Measurements from ENCODE around the gene MKNK1. TPM values are rescaled to one million over a fixed set of nuclear protein-coding genes. Genes with fewer than 3 reads are reported as not detected.

The MKNK1 gene
- polyA plus RNA-seq, 1 donor (not counting 4 experiments of a cell fraction or from before 2014, with no cell fraction given), result 55.7 TPM

- Histone ChIP-seq H3K9me1 (ENCODE audit: control insufficient read depth, extremely low read depth, insufficient read depth, low read length) (no peaks in the 10 kb centered on the region), H4K20me1 (ENCODE audit: control insufficient read depth, extremely low read depth, insufficient read depth, low read length) (no peaks in the 10 kb centered on the region), H2AFZ (ENCODE audit: control insufficient read depth, low read length) (no peak overlapping the region), H3K9ac (ENCODE audit: control insufficient read depth, extremely low read depth, insufficient read depth, low read length) (no peak overlapping the region), H3K4me2 (ENCODE audit: control insufficient read depth, extremely low read depth, insufficient read depth, low read depth, low read length) (no peak overlapping the region), H3K9me3 (ENCODE audit: control insufficient read depth, low read depth, low read length) (no peaks in the 10 kb centered on the region), H3K27me3 (ENCODE audit: control insufficient read depth, extremely low read depth, insufficient read depth, low read length) (peaks cover 3% of the 10 kb centered on the region), H3K36me3 (ENCODE audit: control insufficient read depth in 2 of 2, extremely low read depth in 1 of 2, insufficient read depth in 2 of 2, low read length in 2 of 2) (no peaks in the 10 kb centered on the region), H3K79me2 (ENCODE audit: control insufficient read depth, insufficient read depth, low read length) (no peaks in the 10 kb centered on the region), H3K27ac (ENCODE audit: control insufficient read depth, insufficient read depth, low read length) (no peak overlapping the region), H3K4me3 (ENCODE audit: control insufficient read depth in 2 of 3, extremely low read depth in 1 of 3, insufficient read depth in 2 of 3, low read depth in 1 of 3, low read length in 3 of 3) (no peak overlapping the region), H3K4me1 (ENCODE audit: control insufficient read depth, extremely low read depth, insufficient read depth, low read length) (no peaks in the 10 kb centered on the region)
- no peak for DNase-seq (ENCODE audit: low read depth, low spot score)
- TF ChIP-seq CTCF (optimal IDR thresholded peaks at IDR 0.05 in 1 of 3, IDR thresholded peaks at IDR 0.05 in 1 of 3, conservative IDR thresholded peaks at IDR 0.05 in 1 of 3; ENCODE audit: extremely low read depth in 1 of 3, insufficient read depth in 2 of 3, low read length in 3 of 3) (no peak), EZH2 (IDR thresholded peaks at IDR 0.05; ENCODE audit: low read length) (no peak)
- dilution Hi-C loops (cut with MboI; ENCODE audit: extremely low pct_ligation_motif_present, low sequenced_read_pairs), result no loop called here
- FAIRE-seq, result no peak
These were observed 93.6 kb downstream of the MKNK1 start for GRCh38 chr1:46510341-46510997.

GRCh38 chr1:46508757-46509156, 95.3 kb downstream of the MKNK1 start:
- no peaks in the 10 kb centered on the region for H4K20me1 ChIP-seq (ENCODE audit: control insufficient read depth, extremely low read depth, insufficient read depth, low read length)
- DNase-seq (ENCODE audit: low read depth, low spot score) (no peak), FAIRE-seq (no peak)
- dilution Hi-C loops (cut with MboI; ENCODE audit: extremely low pct_ligation_motif_present, low sequenced_read_pairs), result no loop called here
- H3K36me3 ChIP-seq (ENCODE audit: control insufficient read depth in 2 of 2, extremely low read depth in 1 of 2, insufficient read depth in 2 of 2, low read length in 2 of 2), result no peaks in the 10 kb centered on the region
- no peak overlapping the region for H2AFZ ChIP-seq (ENCODE audit: control insufficient read depth, low read length)
- no peak overlapping the region for H3K4me3 ChIP-seq (ENCODE audit: control insufficient read depth in 2 of 3, extremely low read depth in 1 of 3, insufficient read depth in 2 of 3, low read depth in 1 of 3, low read length in 3 of 3)
- no peaks in the 10 kb centered on the region for H3K79me2 ChIP-seq (ENCODE audit: control insufficient read depth, insufficient read depth, low read length)
- H3K9me3 ChIP-seq (ENCODE audit: control insufficient read depth, low read depth, low read length), result no peaks in the 10 kb centered on the region
- TF ChIP-seq CTCF (optimal IDR thresholded peaks at IDR 0.05 in 1 of 3, IDR thresholded peaks at IDR 0.05 in 1 of 3, conservative IDR thresholded peaks at IDR 0.05 in 1 of 3; ENCODE audit: extremely low read depth in 1 of 3, insufficient read depth in 2 of 3, low read length in 3 of 3) (no peak), EZH2 (IDR thresholded peaks at IDR 0.05; ENCODE audit: low read length) (no peak)
- H3K4me1 ChIP-seq (ENCODE audit: control insufficient read depth, extremely low read depth, insufficient read depth, low read length), result no peaks in the 10 kb centered on the region
- H3K9ac ChIP-seq (ENCODE audit: control insufficient read depth, extremely low read depth, insufficient read depth, low read length), result no peak overlapping the region
- H3K9me1 ChIP-seq (ENCODE audit: control insufficient read depth, extremely low read depth, insufficient read depth, low read length), result no peaks in the 10 kb centered on the region
- no peak overlapping the region for H3K4me2 ChIP-seq (ENCODE audit: control insufficient read depth, extremely low read depth, insufficient read depth, low read depth, low read length)
- H3K27me3 ChIP-seq (ENCODE audit: control insufficient read depth, extremely low read depth, insufficient read depth, low read length), result peaks cover 3% of the 10 kb centered on the region
- H3K27ac ChIP-seq (ENCODE audit: control insufficient read depth, insufficient read depth, low read length), result no peak overlapping the region

Other genes with a start within 250 kb of the MKNK1 start
- 5.3 to 8.5 TPM (median 5.4 TPM) in 3 replicates for gene FAAH, start 210.0 kb downstream of the MKNK1 start, polyA plus RNA-seq
- not detected in 3 replicates for gene DMBX1, start 114.4 kb downstream of the MKNK1 start, polyA plus RNA-seq
- gene KNCN, start 52.6 kb downstream of the MKNK1 start, polyA plus RNA-seq, result not detected in 3 replicates
- 15.8 to 25.6 TPM (median 18.4 TPM) in 3 replicates for gene MOB3C, start 12.5 kb upstream of the MKNK1 start, polyA plus RNA-seq
- 41.4 to 55.6 TPM (median 53.6 TPM) in 3 replicates for gene ATPAF1, start 64.1 kb upstream of the MKNK1 start, polyA plus RNA-seq
- gene TEX38, start 67.6 kb upstream of the MKNK1 start, polyA plus RNA-seq, result not detected in 3 replicates
- 47.8 to 61.8 TPM (median 59.9 TPM) in 3 replicates for gene EFCAB14, start 114.8 kb upstream of the MKNK1 start, polyA plus RNA-seq
- 0.49 to 3.9 TPM (median 2.1 TPM) in 3 replicates for gene CYP4B1, start 194.8 kb upstream of the MKNK1 start, polyA plus RNA-seq